ENCODE data around the gene MACROH2A1.

GRCh38 chr5:135339623-135340022 lies 59.4 kb downstream of the MACROH2A1 start:
- no peak for TF ChIP-seq EZH2 (IDR thresholded peaks at IDR 0.05; ENCODE audit: low read depth, unreplicated experiment)
- TF ChIP-seq CTCF (conservative IDR thresholded peaks at IDR 0.05; ENCODE audit: low read depth in 2 of 2), result no peak
- TF ChIP-seq EZH2phosphoT487 (IDR thresholded peaks at IDR 0.05; ENCODE audit: unreplicated experiment), result no peak
- no peak for TF ChIP-seq POLR2AphosphoS5 (IDR thresholded peaks at IDR 0.05; ENCODE audit: low read depth)

Measured in GM23338 (cell line).